GM18508 (cell line): ENCODE results near the gene SELENOO.
"Not testable (repeated sequence)": the region's sequence is repeated elsewhere in the genome, so short reads cannot be mapped to it uniquely, and the experiment has no call there.

ENCODE experiments used
- ATAC-seq: cut with Tn5 transposase; IDR thresholded peaks from one replicate; pipeline ENCODE4 v1.9.1; 2021; ENCODE audit warnings: moderate number of reproducible peaks; ENCODE audit not compliant: insufficient read depth, unreplicated experiment

SELENOO gene

GRCh38 chr22:50197856-50198623 lies 2.8 kb upstream of the SELENOO start:
- no peak for ATAC-seq

- no peak for ATAC-seq
These were observed 2.2 kb upstream of the SELENOO start for GRCh38 chr22:50198624-50199017.

- ATAC-seq: no peak
These were observed 1.5 kb upstream of the SELENOO start for GRCh38 chr22:50199251-50199721.

- ATAC-seq: no peak
These were observed 866 bp upstream of the SELENOO start for GRCh38 chr22:50199829-50200460.

GRCh38 chr22:50201191-50202129 lies 649 bp downstream of the SELENOO start:
- no peak for ATAC-seq

- ATAC-seq: no peak
These were observed 1.4 kb downstream of the SELENOO start for GRCh38 chr22:50202130-50202666.

- ATAC-seq: no peak
These were observed 2.5 kb downstream of the SELENOO start for GRCh38 chr22:50203288-50203687.

- no peak for ATAC-seq
These were observed 3.8 kb downstream of the SELENOO start for GRCh38 chr22:50204571-50204970.

- ATAC-seq: not testable (repeated sequence)
These were observed 4.2 kb downstream of the SELENOO start for GRCh38 chr22:50204998-50205397.

GRCh38 chr22:50205781-50206569 lies 5.2 kb downstream of the SELENOO start:
- no peak for ATAC-seq

- ATAC-seq: no peak
These were observed 5.8 kb downstream of the SELENOO start for GRCh38 chr22:50206599-50206998.

GRCh38 chr22:50207383-50208140 lies 6.8 kb downstream of the SELENOO start:
- ATAC-seq: no peak

- no peak for ATAC-seq
These were observed 7.7 kb downstream of the SELENOO start for GRCh38 chr22:50208430-50208938.

- ATAC-seq: no peak
These were observed 8.4 kb downstream of the SELENOO start for GRCh38 chr22:50208939-50209892.

- ATAC-seq: no peak
These were observed 9.1 kb downstream of the SELENOO start for GRCh38 chr22:50209893-50210292.

GRCh38 chr22:50210378-50211139 lies 9.7 kb downstream of the SELENOO start:
- no peak for ATAC-seq

GRCh38 chr22:50211147-50211546 lies 10.3 kb downstream of the SELENOO start:
- ATAC-seq: no peak
